Measurements from ENCODE around the gene CELF2.

CELF2 gene

DNA sequence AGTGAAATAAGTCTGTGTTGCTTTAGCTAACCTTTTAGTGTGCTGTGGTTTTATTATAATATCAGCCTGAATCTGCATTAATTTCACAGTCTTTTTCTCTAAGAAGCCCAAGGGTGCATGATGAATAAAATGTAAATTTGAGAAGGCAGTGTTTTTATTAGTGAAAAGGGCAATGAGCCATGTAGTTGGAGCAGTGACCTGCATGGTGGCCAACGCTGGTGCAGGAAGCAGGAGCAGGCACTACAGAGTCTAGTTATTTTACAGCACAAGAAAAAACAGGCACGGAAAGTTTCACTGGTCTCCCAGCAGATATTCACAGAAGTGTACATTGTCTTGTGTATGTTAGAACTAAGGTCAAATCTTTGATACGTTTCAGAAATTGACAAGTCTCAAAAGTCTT is 247.8 kb downstream of the CELF2 start (continued):
- TF ChIP-seq ZNF280C (tag by site-specific recombination; IDR thresholded peaks at IDR 0.05) (no peak), ZNF311 (tag by site-specific recombination; IDR thresholded peaks at IDR 0.05; ENCODE audit: borderline replicate concordance) (no peak), KLF10 (tag by site-specific recombination; IDR thresholded peaks at IDR 0.05) (no peak), ZNF112 (tag by site-specific recombination; IDR thresholded peaks at IDR 0.05) (no peak), HOXD13 (CRISPR knock-in tag; IDR thresholded peaks at IDR 0.05; ENCODE audit: borderline replicate concordance) (no peak), ZSCAN30 (tag by site-specific recombination; IDR thresholded peaks at IDR 0.05) (no peak), TCF7L2 (IDR thresholded peaks at IDR 0.05; ENCODE audit: borderline replicate concordance, low read depth, low read length) (no peak), ZNF558 (tag by site-specific recombination; IDR thresholded peaks at IDR 0.05) (no peak), ZNF148 (tag by site-specific recombination; IDR thresholded peaks at IDR 0.05; ENCODE audit: borderline replicate concordance) (no peak), ZNF23 (tag by site-specific recombination; IDR thresholded peaks at IDR 0.05; ENCODE audit: borderline replicate concordance) (no peak)
- TF ChIP-seq, protein P1, sequence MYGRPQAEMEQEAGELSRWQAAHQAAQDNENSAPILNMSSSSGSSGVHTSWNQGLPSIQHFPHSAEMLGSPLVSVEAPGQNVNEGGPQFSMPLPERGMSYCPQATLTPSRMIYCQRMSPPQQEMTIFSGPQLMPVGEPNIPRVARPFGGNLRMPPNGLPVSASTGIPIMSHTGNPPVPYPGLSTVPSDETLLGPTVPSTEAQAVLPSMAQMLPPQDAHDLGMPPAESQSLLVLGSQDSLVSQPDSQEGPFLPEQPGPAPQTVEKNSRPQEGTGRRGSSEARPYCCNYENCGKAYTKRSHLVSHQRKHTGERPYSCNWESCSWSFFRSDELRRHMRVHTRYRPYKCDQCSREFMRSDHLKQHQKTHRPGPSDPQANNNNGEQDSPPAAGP (tag by site-specific recombination; IDR thresholded peaks at IDR 0.05): no peak
- TF ChIP-seq, protein P2, sequence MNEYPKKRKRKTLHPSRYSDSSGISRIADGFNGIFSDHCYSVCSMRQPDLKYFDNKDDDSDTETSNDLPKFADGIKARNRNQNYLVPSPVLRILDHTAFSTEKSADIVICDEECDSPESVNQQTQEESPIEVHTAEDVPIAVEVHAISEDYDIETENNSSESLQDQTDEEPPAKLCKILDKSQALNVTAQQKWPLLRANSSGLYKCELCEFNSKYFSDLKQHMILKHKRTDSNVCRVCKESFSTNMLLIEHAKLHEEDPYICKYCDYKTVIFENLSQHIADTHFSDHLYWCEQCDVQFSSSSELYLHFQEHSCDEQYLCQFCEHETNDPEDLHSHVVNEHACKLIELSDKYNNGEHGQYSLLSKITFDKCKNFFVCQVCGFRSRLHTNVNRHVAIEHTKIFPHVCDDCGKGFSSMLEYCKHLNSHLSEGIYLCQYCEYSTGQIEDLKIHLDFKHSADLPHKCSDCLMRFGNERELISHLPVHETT (tag by site-specific recombination; IDR thresholded peaks at IDR 0.05): no peak

GRCh38 chr10:11266426-11266825 is 248.8 kb downstream of the CELF2 start:
- no peak overlapping the region for H3K27ac ChIP-seq (ENCODE audit: extremely low read depth, low read depth, low read length)
- POLR2A ChIA-PET: no interaction called here
- H3K4me3 ChIP-seq (ENCODE audit: low read depth, low read length): no peak overlapping the region

More at GRCh38 chr10:11266426-11266825, 248.8 kb downstream of the CELF2 start:
- 0 out of 2 replicates have a peak, but pooled peaks have one; percentile 5 for TF ChIP-seq PRDM1 (tag by site-specific recombination; IDR thresholded peaks at IDR 0.05)
- TF ChIP-seq, protein P3, sequence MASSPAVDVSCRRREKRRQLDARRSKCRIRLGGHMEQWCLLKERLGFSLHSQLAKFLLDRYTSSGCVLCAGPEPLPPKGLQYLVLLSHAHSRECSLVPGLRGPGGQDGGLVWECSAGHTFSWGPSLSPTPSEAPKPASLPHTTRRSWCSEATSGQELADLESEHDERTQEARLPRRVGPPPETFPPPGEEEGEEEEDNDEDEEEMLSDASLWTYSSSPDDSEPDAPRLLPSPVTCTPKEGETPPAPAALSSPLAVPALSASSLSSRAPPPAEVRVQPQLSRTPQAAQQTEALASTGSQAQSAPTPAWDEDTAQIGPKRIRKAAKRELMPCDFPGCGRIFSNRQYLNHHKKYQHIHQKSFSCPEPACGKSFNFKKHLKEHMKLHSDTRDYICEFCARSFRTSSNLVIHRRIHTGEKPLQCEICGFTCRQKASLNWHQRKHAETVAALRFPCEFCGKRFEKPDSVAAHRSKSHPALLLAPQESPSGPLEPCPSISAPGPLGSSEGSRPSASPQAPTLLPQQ (tag by site-specific recombination; IDR thresholded peaks at IDR 0.05): no peak
- no peaks in the 10 kb centered on the region for H3K9me3 ChIP-seq (ENCODE audit: control insufficient read depth, insufficient read depth, low read depth, low read length)
- CTCF ChIA-PET: interaction anchor here (0.6 kb wide), 1 partner anchor 243 kb away, joined by 3 read pairs; no protein-coding TSS in a partner anchor
- H3K4me1 ChIP-seq (ENCODE audit: control insufficient read depth, insufficient read depth, low read length): no peaks in the 10 kb centered on the region
- H3K36me3 ChIP-seq (ENCODE audit: control insufficient read depth in 2 of 2, insufficient read depth in 1 of 2, low read length in 2 of 2): peaks cover 0 to 12% of the 10 kb centered on the region in 2 experiments; a peak in 1 of 3 replicates
